ENCODE data around the gene TEX13A.

Gene TEX13A

DNA sequence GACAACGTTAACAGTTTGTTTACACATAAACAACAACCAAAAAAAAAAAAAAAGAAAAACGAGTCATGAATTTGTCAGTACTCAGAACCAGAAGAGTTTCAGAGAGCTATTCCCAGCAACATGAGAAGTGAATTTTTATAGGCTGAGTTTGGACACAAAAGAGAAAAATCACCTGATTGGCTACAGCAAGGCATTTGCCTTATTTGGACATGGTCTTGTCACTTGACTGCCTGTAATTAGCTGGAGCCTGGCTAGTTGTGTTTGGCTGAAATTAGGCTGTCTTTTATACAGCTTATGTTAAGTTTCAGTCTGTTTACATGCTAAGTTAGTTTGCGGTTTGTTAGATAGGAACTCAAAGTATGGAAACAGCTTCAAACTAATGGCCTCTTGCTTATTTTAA lies 880 bp upstream of the TEX13A start:
- TF ChIP-seq, protein P1, sequence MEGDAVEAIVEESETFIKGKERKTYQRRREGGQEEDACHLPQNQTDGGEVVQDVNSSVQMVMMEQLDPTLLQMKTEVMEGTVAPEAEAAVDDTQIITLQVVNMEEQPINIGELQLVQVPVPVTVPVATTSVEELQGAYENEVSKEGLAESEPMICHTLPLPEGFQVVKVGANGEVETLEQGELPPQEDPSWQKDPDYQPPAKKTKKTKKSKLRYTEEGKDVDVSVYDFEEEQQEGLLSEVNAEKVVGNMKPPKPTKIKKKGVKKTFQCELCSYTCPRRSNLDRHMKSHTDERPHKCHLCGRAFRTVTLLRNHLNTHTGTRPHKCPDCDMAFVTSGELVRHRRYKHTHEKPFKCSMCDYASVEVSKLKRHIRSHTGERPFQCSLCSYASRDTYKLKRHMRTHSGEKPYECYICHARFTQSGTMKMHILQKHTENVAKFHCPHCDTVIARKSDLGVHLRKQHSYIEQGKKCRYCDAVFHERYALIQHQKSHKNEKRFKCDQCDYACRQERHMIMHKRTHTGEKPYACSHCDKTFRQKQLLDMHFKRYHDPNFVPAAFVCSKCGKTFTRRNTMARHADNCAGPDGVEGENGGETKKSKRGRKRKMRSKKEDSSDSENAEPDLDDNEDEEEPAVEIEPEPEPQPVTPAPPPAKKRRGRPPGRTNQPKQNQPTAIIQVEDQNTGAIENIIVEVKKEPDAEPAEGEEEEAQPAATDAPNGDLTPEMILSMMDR (IDR thresholded peaks at IDR 0.05; ENCODE audit: insufficient read depth, low read depth, low read length, missing control alignments), result no peak
- DNase-seq (ENCODE audit: low read depth), result no peak
- H3K4me3 ChIP-seq (ENCODE audit: low read depth, low read length), result no peak overlapping the region

DNA sequence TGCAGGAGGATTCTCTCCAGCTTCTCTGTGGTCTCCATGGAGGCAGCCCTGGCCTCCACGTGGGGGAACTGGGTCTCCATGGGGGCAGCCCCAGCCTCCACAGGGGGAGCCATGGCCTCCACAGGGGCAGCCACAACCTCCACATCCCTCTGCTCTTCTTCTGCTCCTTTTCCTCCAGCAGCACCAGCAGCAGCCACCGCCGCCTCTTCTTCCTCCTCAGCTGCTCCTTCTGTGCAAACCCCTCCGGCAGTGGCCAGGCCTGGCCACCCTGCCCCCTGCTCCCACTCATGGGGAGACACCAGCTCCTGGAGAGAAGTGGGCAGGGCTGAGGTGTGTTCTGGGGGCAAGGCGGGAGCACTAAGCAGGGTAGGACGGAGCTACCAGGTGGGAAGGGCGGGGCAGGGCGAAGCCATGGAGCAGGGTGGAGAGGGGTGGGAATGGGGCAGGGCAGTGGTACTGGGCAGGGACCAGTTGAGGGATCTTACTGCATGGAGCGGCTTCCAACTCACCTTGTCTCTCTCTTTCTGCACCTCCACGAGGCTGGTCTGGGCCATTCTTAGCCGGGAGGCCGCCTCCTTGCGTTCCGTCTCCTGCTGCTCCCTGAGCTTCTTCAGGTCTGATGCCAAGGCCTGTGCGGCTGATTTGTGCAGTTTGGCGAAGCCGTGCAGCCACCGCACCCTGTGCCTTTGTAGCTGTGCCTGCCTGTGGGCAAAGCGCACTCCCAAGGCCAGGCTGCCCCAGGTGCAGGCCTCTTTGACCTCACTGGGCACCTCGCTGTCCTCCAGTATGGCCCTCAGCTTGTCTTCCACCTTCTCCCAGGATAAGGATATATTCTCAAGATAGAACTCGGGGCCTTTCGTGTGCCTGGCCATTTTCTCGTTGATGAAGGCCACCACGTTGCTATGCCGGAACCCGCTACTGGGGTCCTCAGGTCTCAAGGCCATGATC lies 766 bp downstream of the TEX13A start:
- DNase-seq (ENCODE audit: low read depth), result no peak
- TF ChIP-seq, protein P1 (IDR thresholded peaks at IDR 0.05; ENCODE audit: insufficient read depth, low read depth, low read length, missing control alignments), result no peak
- no peak overlapping the region for H3K4me3 ChIP-seq (ENCODE audit: low read depth, low read length)

DNA sequence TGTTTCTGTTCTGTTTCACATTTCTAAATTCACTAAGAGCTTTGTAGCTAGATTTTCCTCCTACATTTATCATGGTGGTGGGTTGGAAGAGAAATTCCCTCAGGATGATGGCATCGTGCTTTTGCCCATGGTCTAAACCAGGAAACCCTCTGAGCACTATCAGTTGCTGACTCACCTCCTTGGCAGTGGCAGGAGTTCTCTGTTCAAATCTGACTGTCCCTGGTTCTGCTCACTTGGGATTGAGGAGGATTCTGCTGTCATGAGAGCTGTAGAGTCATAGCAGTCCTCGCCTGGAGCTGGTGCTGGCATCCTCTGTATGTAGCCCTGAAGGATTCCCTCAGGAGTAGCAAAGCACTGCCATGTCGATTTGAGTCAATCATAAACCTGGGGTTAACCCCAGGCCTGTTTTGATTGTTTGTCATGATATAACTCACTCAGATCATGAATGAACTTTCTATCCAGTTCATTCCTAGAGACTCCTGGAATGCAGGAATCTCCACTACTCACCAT lies 9.4 kb downstream of the TEX13A start:
- no peak overlapping the region for H3K4me3 ChIP-seq (ENCODE audit: low read depth, low read length)
- TF ChIP-seq, protein P1 (IDR thresholded peaks at IDR 0.05; ENCODE audit: insufficient read depth, low read depth, low read length, missing control alignments), result no peak
- DNase-seq (ENCODE audit: low read depth), result no peak

DNA sequence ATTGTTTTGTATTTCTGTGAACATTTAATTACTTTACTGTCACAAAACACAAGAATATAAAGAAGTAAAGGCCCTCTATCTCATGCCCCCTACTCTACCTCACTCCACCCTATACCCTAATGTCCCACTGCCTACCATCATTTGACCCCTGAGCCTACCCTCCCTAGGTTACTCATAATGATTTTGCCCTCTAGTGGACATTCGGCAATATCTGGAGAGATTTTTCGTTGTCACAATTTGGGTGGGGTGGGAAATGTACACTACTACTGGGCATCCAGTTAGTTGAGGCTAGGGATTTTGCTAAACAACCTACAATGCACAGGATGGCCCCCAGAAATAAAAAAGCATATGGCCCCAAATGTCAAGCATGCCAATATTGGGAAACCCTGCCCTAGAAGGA lies 10.2 kb downstream of the TEX13A start:
- H3K4me3 ChIP-seq (ENCODE audit: low read depth, low read length), result no peak overlapping the region
- no peak for DNase-seq (ENCODE audit: low read depth)
- TF ChIP-seq, protein P1 (IDR thresholded peaks at IDR 0.05; ENCODE audit: insufficient read depth, low read depth, low read length, missing control alignments), result no peak

GRCh38 chrX:105209406-105209805 lies 11.1 kb downstream of the TEX13A start:
- H3K4me3 ChIP-seq (ENCODE audit: low read depth, low read length), result no peak overlapping the region
- TF ChIP-seq, protein P1 (IDR thresholded peaks at IDR 0.05; ENCODE audit: insufficient read depth, low read depth, low read length, missing control alignments), result no peak
- no peak for DNase-seq (ENCODE audit: low read depth)

DNA sequence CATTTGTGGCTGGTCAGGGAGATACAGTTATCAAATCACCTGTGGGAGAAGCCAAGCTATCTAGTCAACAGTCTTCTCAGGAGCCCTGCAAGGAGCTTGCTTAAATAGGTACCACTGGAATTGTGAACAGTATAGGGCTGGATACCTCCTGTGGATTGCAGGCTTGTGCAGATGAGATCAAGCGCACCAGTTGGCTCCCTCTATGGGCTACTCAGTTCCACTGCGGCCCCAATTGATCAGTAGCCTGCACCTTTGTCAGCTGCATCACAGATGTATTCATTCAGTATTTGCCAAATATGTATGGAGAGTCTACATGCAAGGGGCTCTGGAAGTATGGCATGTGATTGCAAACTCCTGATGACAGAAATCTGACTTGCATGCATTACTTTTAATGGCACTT lies 28.6 kb downstream of the TEX13A start:
- TF ChIP-seq, protein P1 (IDR thresholded peaks at IDR 0.05; ENCODE audit: insufficient read depth, low read depth, low read length, missing control alignments), result no peak
- H3K4me3 ChIP-seq (ENCODE audit: low read depth, low read length), result no peak overlapping the region

More for the DNA sequence above, 28.6 kb downstream of the TEX13A start:
- peak; percentile 0 for DNase-seq (ENCODE audit: low read depth)

All from GM12865 (cell line).